HepG2 (cell line): Measurements from ENCODE around the gene RALB. TPM values are rescaled to one million over a fixed set of nuclear protein-coding genes. Genes with fewer than 3 reads are reported as not detected.

Experiments
- ATAC-seq: fragments of 200-7000 bp; cut with Tn5 transposase; 3 replicates; pipeline ENCODE4 v1.9.1; 2020; ENCODE audit warnings: mild to moderate bottlenecking, moderate library complexity
- BruUV-seq: library from RNA; stranded (reverse); fragments of 400-500 nt; replicated peaks from 2 replicates; lab custom pipeline; 2021; lab: Mats Ljungman, UMichigan
- CTCF ChIA-PET: fragments of 300-600 bp; formaldehyde crosslinking; extraction: SDS; loops from one replicate; lab custom pipeline; 2021; ENCODE audit warnings: low total read pairs, inconsistent platforms, low intra/inter-chr PET ratio; lab: Yijun Ruan, JAX
- POLR2A ChIA-PET: fragments of 350-600 bp; sonication (Branson Sonifier 250); formaldehyde crosslinking; loops from one replicate; lab custom pipeline; 2020; ENCODE audit warnings: antibody characterized with exemption, inconsistent platforms; lab: Yijun Ruan, JAX
- DNase-seq: peaks from one replicate; pipeline ENCODE4 v3.0.0-alpha.2; 2015; ENCODE audit warnings: low spot score
- FAIRE-seq: peaks from 3 replicates; lab custom pipeline; 2011; peaks lifted over from hg19 to GRCh38; lab: Jason Lieb, UNC
- H2AFZ ChIP-seq: one replicate; pipeline ENCODE4 v1.6.1; 2011; ENCODE audit warnings: low read length, inconsistent platforms
- H3K27ac ChIP-seq: fragments of 300-600 bp; 3 replicates; pipeline ENCODE4 v1.8.0; 2011; ENCODE audit warnings: mixed run types, mild to moderate bottlenecking, mixed read lengths, low read length, inconsistent platforms; ENCODE audit not compliant: insufficient read depth; ENCODE audit errors: extremely low read length
- H3K27me3 ChIP-seq, 2 experiments: fragments of 200-600 bp in 1 of 2; 2 replicates in 1 of 2; 3 replicates in 1 of 2; pipeline versions ENCODE4 v1.6.0 to v1.8.0; 2011; ENCODE audit warnings: low read length in 2 of 2, mild to moderate bottlenecking in 2 of 2, moderate library complexity in 2 of 2, inconsistent platforms in 1 of 2; ENCODE audit not compliant: insufficient read depth in 2 of 2, control insufficient read depth in 1 of 2
- H3K36me3 ChIP-seq, 2 experiments: fragments of 200-600 bp in 1 of 2; replicated peaks in 1 of 2; 2 replicates in 1 of 2; 3 replicates in 1 of 2; pipeline versions ENCODE4 v1.5.1 to v1.8.0; 2011; ENCODE audit warnings: low read length in 2 of 2, inconsistent platforms in 1 of 2; ENCODE audit not compliant: insufficient read depth in 2 of 2, control insufficient read depth in 1 of 2
- H3K4me1 ChIP-seq: 2 replicates; pipeline ENCODE4 v1.5.1; 2012; ENCODE audit warnings: low read length, inconsistent platforms; ENCODE audit not compliant: insufficient read depth
- H3K4me2 ChIP-seq: 2 replicates; pipeline ENCODE4 v1.6.0; 2011; ENCODE audit warnings: low read depth, low read length, inconsistent platforms
- H3K4me3 ChIP-seq, 3 experiments: fragments of 200-600 bp in 1 of 3; sonication (generic), shearing (Covaris generic) in 1 of 3; replicated peaks in 1 of 3; 2 replicates each; pipeline ENCODE4 v1.5.1; 2011 to 2016; ENCODE audit warnings: low read length in 3 of 3, inconsistent platforms in 2 of 3, low read depth in 2 of 3, mild to moderate bottlenecking in 2 of 3, control low read depth in 1 of 3, mixed read lengths in 1 of 3; ENCODE audit not compliant: insufficient read depth in 1 of 3
- H3K79me2 ChIP-seq: one replicate; pipeline ENCODE4 v1.6.1; 2011; ENCODE audit warnings: low read length, inconsistent platforms; ENCODE audit not compliant: insufficient read depth
- H3K9ac ChIP-seq: 2 replicates; pipeline ENCODE4 v1.6.0; 2011; ENCODE audit warnings: mild to moderate bottlenecking, low read depth, low read length, inconsistent platforms; ENCODE audit not compliant: insufficient read depth
- H3K9me3 ChIP-seq: 2 replicates; pipeline ENCODE4 v1.5.1; 2012; ENCODE audit warnings: mild to moderate bottlenecking, low read length
- H4K20me1 ChIP-seq: 2 replicates; pipeline ENCODE4 v1.6.0; 2011; ENCODE audit warnings: inconsistent platforms, mild to moderate bottlenecking, low read length, moderate library complexity; ENCODE audit not compliant: insufficient read depth
- ATF6 ChIP-seq: sonication (generic); formaldehyde crosslinking; conservative IDR thresholded peaks from 2 replicates; pipeline ENCODE4 v1.4.0; 2020; ENCODE audit warnings: missing genetic modification reagents
- ATF7 ChIP-seq, 2 experiments: fragments of 450-650 bp in 1 of 2; sonication (generic) in 1 of 2; formaldehyde crosslinking in 1 of 2; IDR thresholded peaks; 2 replicates each; pipeline versions ENCODE4 v1.4.0 to v1.6.1; 2016 to 2020; ENCODE audit warnings: antibody characterized with exemption in 1 of 2, mild to moderate bottlenecking in 1 of 2, missing genetic modification reagents in 1 of 2
- CENPT ChIP-seq: sonication (generic); formaldehyde crosslinking; IDR thresholded peaks from 2 replicates; pipeline ENCODE4 v1.8.0; 2022; ENCODE audit warnings: low read depth, mild to moderate bottlenecking, moderate library complexity, missing genetic modification reagents
- DNMT1 ChIP-seq: sonication (generic); formaldehyde crosslinking; IDR thresholded peaks from 2 replicates; pipeline ENCODE4 v1.5.1; 2020; ENCODE audit warnings: mild to moderate bottlenecking, missing genetic modification reagents
- FOXA1 ChIP-seq, 2 experiments: fragments of 450-650 bp in 1 of 2; sonication (generic) in 1 of 2; formaldehyde crosslinking in 1 of 2; IDR thresholded peaks; 2 replicates each; pipeline versions ENCODE4 v1.4.0 to v1.6.1; 2016 to 2020; ENCODE audit warnings: missing genetic modification reagents in 1 of 2
- IKZF5 ChIP-seq: IDR thresholded peaks from 2 replicates; pipeline ENCODE4 v1.6.1; 2018; ENCODE audit warnings: missing genetic modification reagents, mild to moderate bottlenecking, missing compliant biosample characterization
- KDM5A ChIP-seq: fragments of 200-600 bp; sonication (generic); IDR thresholded peaks from 2 replicates; pipeline ENCODE4 v1.7.0; 2018; ENCODE audit warnings: antibody characterized with exemption, mild to moderate bottlenecking, low read length, borderline replicate concordance
- MAFF ChIP-seq: IDR thresholded peaks from 2 replicates; pipeline ENCODE4 v1.6.1; 2011; ENCODE audit warnings: low read depth, low read length, improper control_type of control experiment
- MEIS1 ChIP-seq: sonication (generic); formaldehyde crosslinking; IDR thresholded peaks from 2 replicates; pipeline ENCODE4 v1.9.0; 2021; ENCODE audit warnings: mild to moderate bottlenecking, missing genetic modification reagents, moderate library complexity, borderline replicate concordance
- PCBP1 ChIP-seq: fragments of 200-400 bp; formaldehyde crosslinking; IDR thresholded peaks from 2 replicates; pipeline ENCODE4 v1.6.1; 2017; ENCODE audit warnings: mild to moderate bottlenecking, low read depth, low read length, borderline replicate concordance
- PHF8 ChIP-seq: sonication (generic); formaldehyde crosslinking; IDR thresholded peaks from 2 replicates; pipeline ENCODE4 v1.5.0; 2020; ENCODE audit warnings: missing genetic modification reagents
- ZNF256 ChIP-seq: sonication (generic); formaldehyde crosslinking; conservative IDR thresholded peaks from 2 replicates; pipeline ENCODE4 v1.4.0; 2020; ENCODE audit warnings: missing genetic modification reagents
- ZNF354B ChIP-seq: sonication (generic); formaldehyde crosslinking; IDR thresholded peaks from 2 replicates; pipeline ENCODE4 v1.8.0; 2022; ENCODE audit warnings: mild to moderate bottlenecking, missing genetic modification reagents
- WGBS: methylation state at CpG from one replicate; pipeline ENCODE4 v1.1.6; 2017; ENCODE audit warnings: low lambda C conversion rate; 5-methylcytosine and 5-hydroxymethylcytosine counted together
- in situ Hi-C: cut with HindIII; loops from 2 replicates; pipeline ENCODE4 v1.10.0; 2017; ENCODE audit warnings: low pct_unique_long_range_greater_than_20kb; ENCODE audit not compliant: extremely low pct_ligation_motif_present
- intact Hi-C: fragments of 100-400 bp; cut with micrococcal nuclease; formaldehyde crosslinking; loops from one replicate; pipeline ENCODE4 v1.10.0; 2022; ENCODE audit not compliant: unreplicated experiment
- polyA plus RNA-seq, 8 experiments: library from polyadenylated mRNA; depleted of rRNA in 3 of 8; stranded (reverse) in 7 of 8; unstranded in 1 of 8; fragments of >200 nt; fragmentation: Illumina TruSeq in 4 of 8; extraction: Trizol in 4 of 8; gene quantifications; 2 replicates each; pipeline versions ENCODE4 v1.2.1 to v1.2.3, GENCODE V29; 2011 to 2016; ENCODE audit warnings: low read depth in 4 of 8, missing spikeins in 1 of 8, mixed read lengths in 1 of 8; ENCODE audit not compliant: insufficient read depth in 1 of 8
- total RNA-seq, 5 experiments: library from RNA; depleted of rRNA; stranded (reverse); fragments of >200 nt; fragmentation: Illumina TruSeq; extraction: Trizol; gene quantifications; 2 replicates each; pipeline ENCODE4 v1.2.3, GENCODE V29; 2016; ENCODE audit warnings: low read depth in 1 of 5
- TF ChIP-seq, protein P1 (sequence below): sonication (generic); formaldehyde crosslinking; IDR thresholded peaks from 2 replicates; pipeline ENCODE4 v1.4.0; 2020; ENCODE audit warnings: missing genetic modification reagents, borderline replicate concordance
- TF ChIP-seq, protein P2 (sequence below): sonication (generic); formaldehyde crosslinking; IDR thresholded peaks from 2 replicates; pipeline ENCODE4 v1.5.0; 2020; ENCODE audit warnings: missing genetic modification reagents
- TF ChIP-seq, protein P3 (sequence below): sonication (generic); formaldehyde crosslinking; IDR thresholded peaks from 2 replicates; pipeline ENCODE4 v1.4.0; 2020; ENCODE audit warnings: low read depth, mild to moderate bottlenecking, missing genetic modification reagents

Gene RALB
- total and polyA plus RNA-seq, 2 of the 13 experiments (the other 11 are each of a cell fraction or from before 2014, with no cell fraction given): 37.8 to 43.2 TPM

GRCh38 chr2:120319686-120320317, 67.2 kb downstream of the RALB start:
- Histone ChIP-seq H3K4me1 (peaks cover 12% of the 10 kb centered on the region; the same call in 1 of the 2 replicates), H2AFZ (no peak overlapping the region), H3K4me2 (no peak overlapping the region), H3K27me3 (peaks cover 35 to 93% of the 10 kb centered on the region in 2 experiments), H3K27ac (no peak overlapping the region), H4K20me1 (no peaks in the 10 kb centered on the region), H3K9ac (no peak overlapping the region), H3K4me3 (no peak overlapping the region), H3K36me3 (no peaks in the 10 kb centered on the region), H3K79me2 (no peaks in the 10 kb centered on the region), H3K9me3 (no peaks in the 10 kb centered on the region)
- ATAC-seq (no peak), FAIRE-seq (no peak), DNase-seq (no peak)
- no TSS peak for BruUV-seq
- intact Hi-C loops: loop anchor here (10.0 kb wide), 1 partner anchor 355 kb away; no protein-coding TSS in a partner anchor
- ChIA-PET CTCF (no interaction called here), POLR2A (no interaction called here)
- in situ Hi-C loops: loop anchor here (10.0 kb wide), 1 partner anchor 115 kb away; no protein-coding TSS in a partner anchor
- WGBS: 47% methylated on average over 18 of the region's 18 CpGs
- TF ChIP-seq DNMT1 (CRISPR knock-in tag): no peak
- no peak for TF ChIP-seq MAFF
- no peak for TF ChIP-seq KDM5A
- TF ChIP-seq, protein P1, sequence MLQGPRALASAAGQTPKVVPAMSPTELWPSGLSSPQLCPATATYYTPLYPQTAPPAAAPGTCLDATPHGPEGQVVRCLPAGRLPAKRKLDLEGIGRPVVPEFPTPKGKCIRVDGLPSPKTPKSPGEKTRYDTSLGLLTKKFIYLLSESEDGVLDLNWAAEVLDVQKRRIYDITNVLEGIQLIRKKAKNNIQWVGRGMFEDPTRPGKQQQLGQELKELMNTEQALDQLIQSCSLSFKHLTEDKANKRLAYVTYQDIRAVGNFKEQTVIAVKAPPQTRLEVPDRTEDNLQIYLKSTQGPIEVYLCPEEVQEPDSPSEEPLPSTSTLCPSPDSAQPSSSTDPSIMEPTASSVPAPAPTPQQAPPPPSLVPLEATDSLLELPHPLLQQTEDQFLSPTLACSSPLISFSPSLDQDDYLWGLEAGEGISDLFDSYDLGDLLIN (CRISPR knock-in tag): no peak
- no peak for TF ChIP-seq ZNF256 (CRISPR knock-in tag)
- no peak for TF ChIP-seq ATF6
- TF ChIP-seq, protein P2, sequence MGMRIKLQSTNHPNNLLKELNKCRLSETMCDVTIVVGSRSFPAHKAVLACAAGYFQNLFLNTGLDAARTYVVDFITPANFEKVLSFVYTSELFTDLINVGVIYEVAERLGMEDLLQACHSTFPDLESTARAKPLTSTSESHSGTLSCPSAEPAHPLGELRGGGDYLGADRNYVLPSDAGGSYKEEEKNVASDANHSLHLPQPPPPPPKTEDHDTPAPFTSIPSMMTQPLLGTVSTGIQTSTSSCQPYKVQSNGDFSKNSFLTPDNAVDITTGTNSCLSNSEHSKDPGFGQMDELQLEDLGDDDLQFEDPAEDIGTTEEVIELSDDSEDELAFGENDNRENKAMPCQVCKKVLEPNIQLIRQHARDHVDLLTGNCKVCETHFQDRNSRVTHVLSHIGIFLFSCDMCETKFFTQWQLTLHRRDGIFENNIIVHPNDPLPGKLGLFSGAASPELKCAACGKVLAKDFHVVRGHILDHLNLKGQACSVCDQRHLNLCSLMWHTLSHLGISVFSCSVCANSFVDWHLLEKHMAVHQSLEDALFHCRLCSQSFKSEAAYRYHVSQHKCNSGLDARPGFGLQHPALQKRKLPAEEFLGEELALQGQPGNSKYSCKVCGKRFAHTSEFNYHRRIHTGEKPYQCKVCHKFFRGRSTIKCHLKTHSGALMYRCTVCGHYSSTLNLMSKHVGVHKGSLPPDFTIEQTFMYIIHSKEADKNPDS (CRISPR knock-in tag): no peak
- TF ChIP-seq PCBP1: no peak
- no peak for TF ChIP-seq ATF7 (IDR thresholded peaks at IDR 0.05)
- TF ChIP-seq ATF7 (CRISPR knock-in tag; IDR thresholded peaks at IDR 0.05): no peak
- TF ChIP-seq, protein P3, sequence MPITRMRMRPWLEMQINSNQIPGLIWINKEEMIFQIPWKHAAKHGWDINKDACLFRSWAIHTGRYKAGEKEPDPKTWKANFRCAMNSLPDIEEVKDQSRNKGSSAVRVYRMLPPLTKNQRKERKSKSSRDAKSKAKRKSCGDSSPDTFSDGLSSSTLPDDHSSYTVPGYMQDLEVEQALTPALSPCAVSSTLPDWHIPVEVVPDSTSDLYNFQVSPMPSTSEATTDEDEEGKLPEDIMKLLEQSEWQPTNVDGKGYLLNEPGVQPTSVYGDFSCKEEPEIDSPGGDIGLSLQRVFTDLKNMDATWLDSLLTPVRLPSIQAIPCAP (CRISPR knock-in tag): no peak
- no peak for TF ChIP-seq FOXA1 (IDR thresholded peaks at IDR 0.05)
- TF ChIP-seq FOXA1 (CRISPR knock-in tag; IDR thresholded peaks at IDR 0.05): no peak
- TF ChIP-seq PHF8: no peak
- no peak for TF ChIP-seq MEIS1
- no peak for TF ChIP-seq CENPT (CRISPR knock-in tag)
- no peak for TF ChIP-seq ZNF354B (CRISPR knock-in tag)
- no peak for TF ChIP-seq IKZF5 (CRISPR knock-in tag)
